ENCODE results near the gene HBD.

- TF ChIP-seq, protein P1, sequence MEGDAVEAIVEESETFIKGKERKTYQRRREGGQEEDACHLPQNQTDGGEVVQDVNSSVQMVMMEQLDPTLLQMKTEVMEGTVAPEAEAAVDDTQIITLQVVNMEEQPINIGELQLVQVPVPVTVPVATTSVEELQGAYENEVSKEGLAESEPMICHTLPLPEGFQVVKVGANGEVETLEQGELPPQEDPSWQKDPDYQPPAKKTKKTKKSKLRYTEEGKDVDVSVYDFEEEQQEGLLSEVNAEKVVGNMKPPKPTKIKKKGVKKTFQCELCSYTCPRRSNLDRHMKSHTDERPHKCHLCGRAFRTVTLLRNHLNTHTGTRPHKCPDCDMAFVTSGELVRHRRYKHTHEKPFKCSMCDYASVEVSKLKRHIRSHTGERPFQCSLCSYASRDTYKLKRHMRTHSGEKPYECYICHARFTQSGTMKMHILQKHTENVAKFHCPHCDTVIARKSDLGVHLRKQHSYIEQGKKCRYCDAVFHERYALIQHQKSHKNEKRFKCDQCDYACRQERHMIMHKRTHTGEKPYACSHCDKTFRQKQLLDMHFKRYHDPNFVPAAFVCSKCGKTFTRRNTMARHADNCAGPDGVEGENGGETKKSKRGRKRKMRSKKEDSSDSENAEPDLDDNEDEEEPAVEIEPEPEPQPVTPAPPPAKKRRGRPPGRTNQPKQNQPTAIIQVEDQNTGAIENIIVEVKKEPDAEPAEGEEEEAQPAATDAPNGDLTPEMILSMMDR (IDR thresholded peaks at IDR 0.05; ENCODE audit: low read length) = no peak
- no peak for TF ChIP-seq EZH2 (optimal IDR thresholded peaks at IDR 0.05; ENCODE audit: low read depth, low read length)
Measured at GRCh38 chr11:5231111-5231510, 3.2 kb downstream of the HBD start.
